ENCODE data around the gene GABRD.

Gene GABRD

GRCh38 chr1:2049718-2050431, 30.7 kb downstream of the GABRD start, which contains the start of gene PRKCZ:
PRKCZ (plus strand) TSS chr1:2050411; CDS start chr1:2050631, 220 bp downstream.
- no peak for TF ChIP-seq CTCF (IDR thresholded peaks at IDR 0.05; ENCODE audit: insufficient read depth, low read depth, low read length, missing control alignments)
- peak; percentile 98 for DNase-seq (ENCODE audit: low read depth)
- H3K4me3 ChIP-seq (ENCODE audit: low read length) = peak within 1 kb of the TSS; percentile 72

GRCh38 chr1:2050461-2050792, 31.3 kb downstream of the GABRD start:
- TF ChIP-seq CTCF (IDR thresholded peaks at IDR 0.05; ENCODE audit: insufficient read depth, low read depth, low read length, missing control alignments) = no peak
- peak overlapping the region; percentile 72 for H3K4me3 ChIP-seq (ENCODE audit: low read length)
- DNase-seq (ENCODE audit: low read depth) = peak; percentile 66

- DNase-seq (ENCODE audit: low read depth) = peak; percentile 21
- no peak for TF ChIP-seq CTCF (IDR thresholded peaks at IDR 0.05; ENCODE audit: insufficient read depth, low read depth, low read length, missing control alignments)
- H3K4me3 ChIP-seq (ENCODE audit: low read length) = peak overlapping the region; percentile 72
Measured at GRCh38 chr1:2050793-2051682, 31.9 kb downstream of the GABRD start.

GRCh38 chr1:2052054-2052679, 33.0 kb downstream of the GABRD start:
- H3K4me3 ChIP-seq (ENCODE audit: low read length) = no peak overlapping the region
- no peak for TF ChIP-seq CTCF (IDR thresholded peaks at IDR 0.05; ENCODE audit: insufficient read depth, low read depth, low read length, missing control alignments)
- no peak for DNase-seq (ENCODE audit: low read depth)

- DNase-seq (ENCODE audit: low read depth) = no peak
- no peak overlapping the region for H3K4me3 ChIP-seq (ENCODE audit: low read length)
- no peak for TF ChIP-seq CTCF (IDR thresholded peaks at IDR 0.05; ENCODE audit: insufficient read depth, low read depth, low read length, missing control alignments)
Measured at GRCh38 chr1:2052756-2053155, 33.6 kb downstream of the GABRD start.

- no peak overlapping the region for H3K4me3 ChIP-seq (ENCODE audit: low read length)
- no peak for DNase-seq (ENCODE audit: low read depth)
- TF ChIP-seq CTCF (IDR thresholded peaks at IDR 0.05; ENCODE audit: insufficient read depth, low read depth, low read length, missing control alignments) = no peak
Measured at GRCh38 chr1:2053217-2053616, 34.1 kb downstream of the GABRD start.

Data from epithelial cell of esophagus (primary cell).